HCT116 (cell line): ENCODE results near the gene PACRGL. TPM values are rescaled to one million over a fixed set of nuclear protein-coding genes. Genes with fewer than 3 reads are reported as not detected.

Experiments used
- ATAC-seq: fragments of 200-7000 bp; cut with Tn5 transposase; 2 replicates; pipeline ENCODE4 v1.9.1; 2020; ENCODE audit warnings: mild to moderate bottlenecking, moderate library complexity
- BruUV-seq: library from RNA; stranded (reverse); fragments of 400-500 nt; replicated peaks from 2 replicates; lab custom pipeline; 2021; lab: Mats Ljungman, UMichigan
- CTCF ChIA-PET: fragments of 300-600 bp; sonication (Branson Sonifier 250); formaldehyde crosslinking; loops from one replicate; lab custom pipeline; 2021; ENCODE audit warnings: antibody characterized with exemption; lab: Charles Lee
- POLR2A ChIA-PET: fragments of 300-600, 350-600 bp; sonication (Branson Sonifier 250); formaldehyde crosslinking; loops from one replicate; lab custom pipeline; 2021; ENCODE audit warnings: antibody characterized with exemption; lab: Charles Lee
- RAD21 ChIA-PET, 2 experiments: fragments of 300-600 bp; sonication (Branson Sonifier 250); formaldehyde crosslinking; loops; one replicate each; lab custom pipeline; 2023; ENCODE audit warnings: low total read pairs in 2 of 2; ENCODE audit not compliant: uncharacterized antibody in 2 of 2, unreplicated experiment in 2 of 2, low non-redundant PET in 1 of 2; lab: Charles Lee
- DNase-seq: peaks from one replicate; pipeline ENCODE4 v3.0.0-alpha.2; 2010; ENCODE audit warnings: low read depth, low spot score
- H2AFZ ChIP-seq: fragments of 200-600 bp; shearing (Covaris generic), sonication (generic); 2 replicates; pipeline ENCODE4 v1.6.1; 2017; ENCODE audit warnings: low read depth, mixed run types, mixed read lengths, antibody characterized with exemption, low read length; ENCODE audit not compliant: poor library complexity, severe bottlenecking
- H3K27ac ChIP-seq: 2 replicates; pipeline ENCODE4 v1.5.1; 2012; ENCODE audit warnings: low read depth, low read length
- H3K27me3 ChIP-seq: fragments of 200-600 bp; sonication (generic); 2 replicates; pipeline ENCODE4 v1.6.1; 2016; ENCODE audit warnings: mixed run types, low read length, mixed read lengths; ENCODE audit not compliant: insufficient read depth
- H3K36me3 ChIP-seq, 2 experiments: fragments of 200-500 bp in 1 of 2; fragments of 200-600 bp in 1 of 2; sonication (Bioruptor generic) in 1 of 2; sonication (generic) in 1 of 2; 2 replicates each; pipeline versions ENCODE4 v1.5.1 to v1.6.1; 2014 to 2016; ENCODE audit warnings: low read length in 2 of 2, inconsistent platforms in 1 of 2, mixed read lengths in 1 of 2, mixed run types in 1 of 2; ENCODE audit not compliant: insufficient read depth in 2 of 2, control insufficient read depth in 1 of 2
- H3K4me1 ChIP-seq, 2 experiments: fragments of 200-600 bp in 1 of 2; sonication (generic) in 1 of 2; 2 replicates each; pipeline versions ENCODE4 v1.5.1 to v1.6.1; 2012 to 2017; ENCODE audit warnings: low read length in 2 of 2, inconsistent platforms in 1 of 2, mild to moderate bottlenecking in 1 of 2, mixed read lengths in 1 of 2, mixed run types in 1 of 2, moderate library complexity in 1 of 2; ENCODE audit not compliant: insufficient read depth in 2 of 2, control insufficient read depth in 1 of 2
- H3K4me2 ChIP-seq: fragments of 200-600 bp; sonication (generic); 2 replicates; pipeline ENCODE4 v1.6.1; 2017; ENCODE audit warnings: mixed run types, low read length, mixed read lengths
- H3K4me3 ChIP-seq, 2 experiments: fragments of 200-600 bp in 1 of 2; sonication (generic) in 1 of 2; replicated peaks in 1 of 2; 2 replicates each; pipeline ENCODE4 v1.5.1; 2011 to 2016; ENCODE audit warnings: low read length in 2 of 2, control low read depth in 1 of 2, low read depth in 1 of 2, mild to moderate bottlenecking in 1 of 2, mixed read lengths in 1 of 2, mixed run types in 1 of 2
- H3K79me2 ChIP-seq: fragments of 200-600 bp; sonication (generic); 2 replicates; pipeline ENCODE4 v1.6.1; 2017; ENCODE audit warnings: mild to moderate bottlenecking, mixed run types, low read length, moderate library complexity, mixed read lengths; ENCODE audit not compliant: insufficient read depth
- H3K9ac ChIP-seq: fragments of 200-600 bp; sonication (generic); 2 replicates; pipeline ENCODE4 v1.6.1; 2016; ENCODE audit warnings: low read length, mixed read lengths
- H3K9me2 ChIP-seq: fragments of 200-600 bp; sonication (generic), shearing (Covaris generic); 2 replicates; pipeline ENCODE4 v1.6.1; 2017; ENCODE audit warnings: mixed run types, mild to moderate bottlenecking, moderate library complexity; ENCODE audit not compliant: insufficient read depth
- H3K9me3 ChIP-seq, 2 experiments: fragments of 200-500 bp in 1 of 2; fragments of 200-600 bp in 1 of 2; sonication (Bioruptor generic) in 1 of 2; sonication (generic) in 1 of 2; 2 replicates each; pipeline ENCODE4 v1.6.1; 2014 to 2017; ENCODE audit warnings: low read length in 2 of 2, mixed read lengths in 2 of 2, inconsistent platforms in 1 of 2, low read depth in 1 of 2, mild to moderate bottlenecking in 1 of 2, mixed run types in 1 of 2, moderate library complexity in 1 of 2; ENCODE audit not compliant: control insufficient read depth in 1 of 2, insufficient read depth in 1 of 2
- H4K20me1 ChIP-seq: fragments of 200-600 bp; sonication (generic), shearing (Covaris generic); 2 replicates; pipeline ENCODE4 v1.6.1; 2017; ENCODE audit warnings: mixed run types, mild to moderate bottlenecking, moderate library complexity; ENCODE audit not compliant: insufficient read depth
- CBX3 ChIP-seq: IDR thresholded peaks from 2 replicates; pipeline ENCODE4 v1.6.1; 2012; ENCODE audit warnings: low read depth
- CTCF ChIP-seq, 3 experiments: fragments of 200-600 bp in 1 of 3; sonication (generic) in 1 of 3; IDR thresholded peaks in 2 of 3; conservative IDR thresholded peaks in 1 of 3; 2 replicates each; pipeline ENCODE4 v1.5.1; 2012 to 2017; ENCODE audit warnings: low read depth in 2 of 3, low read length in 2 of 3, antibody characterized with exemption in 1 of 3, borderline replicate concordance in 1 of 3, control low read depth in 1 of 3, mild to moderate bottlenecking in 1 of 3, mixed read lengths in 1 of 3, mixed run types in 1 of 3, moderate library complexity in 1 of 3; ENCODE audit not compliant: insufficient read depth in 1 of 3
- ELF1 ChIP-seq: IDR thresholded peaks from 2 replicates; pipeline ENCODE4 v1.6.1; 2012; ENCODE audit warnings: low read depth, borderline replicate concordance
- POLR2A ChIP-seq: IDR thresholded peaks from 2 replicates; pipeline ENCODE4 v1.7.0; 2011; ENCODE audit warnings: borderline replicate concordance; ENCODE audit not compliant: insufficient read depth, insufficient read length; ENCODE audit errors: extremely low read depth
- POLR2AphosphoS5 ChIP-seq: IDR thresholded peaks from 2 replicates; pipeline ENCODE4 v1.6.1; 2011; ENCODE audit warnings: mild to moderate bottlenecking, low read depth, low read length, moderate library complexity
- SIN3A ChIP-seq: IDR thresholded peaks from 2 replicates; pipeline ENCODE4 v1.6.1; 2012; ENCODE audit warnings: low read depth
- TCF7L2 ChIP-seq: IDR thresholded peaks from 2 replicates; pipeline ENCODE4 v1.7.0; 2011; ENCODE audit warnings: borderline replicate concordance, inconsistent platforms; ENCODE audit not compliant: insufficient read depth, insufficient read length; ENCODE audit errors: extremely low read depth
- ZBTB33 ChIP-seq: IDR thresholded peaks from 2 replicates; pipeline ENCODE4 v1.6.1; 2011; ENCODE audit warnings: mild to moderate bottlenecking, low read length, moderate library complexity; ENCODE audit not compliant: insufficient replicate concordance; ENCODE audit errors: extremely low read depth
- ZNF274 ChIP-seq: fragments of 200-500 bp; sonication (Bioruptor generic); IDR thresholded peaks from 2 replicates; pipeline ENCODE4 v1.6.1; 2014; ENCODE audit warnings: mild to moderate bottlenecking, low read depth, low read length, inconsistent platforms
- intact Hi-C: fragments of 100-400 bp; cut with micrococcal nuclease; formaldehyde crosslinking; loops from 2 replicates; pipeline ENCODE4 v1.10.0; 2022
- total RNA-seq: library from RNA; stranded (reverse); gene quantifications from one replicate; pipeline ENCODE4 v1.2.1, GENCODE V29; 2021; ENCODE audit not compliant: unreplicated experiment

Gene PACRGL
- total RNA-seq, 1 experiment from 2014 or later: 26.4 TPM

GRCh38 chr4:20680736-20681135, 19.5 kb upstream of the PACRGL start:
- Histone ChIP-seq H3K9ac (no peak overlapping the region), H3K4me2 (no peak overlapping the region), H3K4me3 (no peak overlapping the region), H3K27me3 (peaks cover 72% of the 10 kb centered on the region), H3K4me1 (no peaks in the 10 kb centered on the region), H3K9me2 (no peaks in the 10 kb centered on the region), H4K20me1 (no peaks in the 10 kb centered on the region), H3K27ac (no peak overlapping the region), H3K36me3 (no peaks in the 10 kb centered on the region), H3K9me3 (no peaks in the 10 kb centered on the region), H3K79me2 (no peaks in the 10 kb centered on the region), H2AFZ (no peak overlapping the region)
- RAD21 ChIA-PET: no interaction called here
- CTCF ChIA-PET: no interaction called here
- no peak for ATAC-seq
- intact Hi-C loops: loop anchor here (5.0 to 10.0 kb wide), 3 partner anchors 136 to 383 kb away; no protein-coding TSS in a partner anchor
- DNase-seq: no peak
- POLR2A ChIA-PET: no interaction called here
- no TSS peak for BruUV-seq
- no peak for TF ChIP-seq TCF7L2
- TF ChIP-seq CBX3: no peak
- TF ChIP-seq ZBTB33: no peak
- TF ChIP-seq POLR2A: no peak
- no peak for TF ChIP-seq CTCF (IDR thresholded peaks at IDR 0.05 in 2 of 3, conservative IDR thresholded peaks at IDR 0.05 in 1 of 3; ENCODE audit: borderline replicate concordance in 1 of 3, insufficient read depth in 1 of 3, low read depth in 2 of 3, low read length in 2 of 3)
- TF ChIP-seq ZNF274: no peak
- no peak for TF ChIP-seq ELF1
- no peak for TF ChIP-seq POLR2AphosphoS5
- TF ChIP-seq SIN3A: no peak
